Measurements from ENCODE around the gene IGF2.
A peak's percentile ranks its signal among the peaks of the same experiment; 100 is the strongest.

Gene IGF2

DNA sequence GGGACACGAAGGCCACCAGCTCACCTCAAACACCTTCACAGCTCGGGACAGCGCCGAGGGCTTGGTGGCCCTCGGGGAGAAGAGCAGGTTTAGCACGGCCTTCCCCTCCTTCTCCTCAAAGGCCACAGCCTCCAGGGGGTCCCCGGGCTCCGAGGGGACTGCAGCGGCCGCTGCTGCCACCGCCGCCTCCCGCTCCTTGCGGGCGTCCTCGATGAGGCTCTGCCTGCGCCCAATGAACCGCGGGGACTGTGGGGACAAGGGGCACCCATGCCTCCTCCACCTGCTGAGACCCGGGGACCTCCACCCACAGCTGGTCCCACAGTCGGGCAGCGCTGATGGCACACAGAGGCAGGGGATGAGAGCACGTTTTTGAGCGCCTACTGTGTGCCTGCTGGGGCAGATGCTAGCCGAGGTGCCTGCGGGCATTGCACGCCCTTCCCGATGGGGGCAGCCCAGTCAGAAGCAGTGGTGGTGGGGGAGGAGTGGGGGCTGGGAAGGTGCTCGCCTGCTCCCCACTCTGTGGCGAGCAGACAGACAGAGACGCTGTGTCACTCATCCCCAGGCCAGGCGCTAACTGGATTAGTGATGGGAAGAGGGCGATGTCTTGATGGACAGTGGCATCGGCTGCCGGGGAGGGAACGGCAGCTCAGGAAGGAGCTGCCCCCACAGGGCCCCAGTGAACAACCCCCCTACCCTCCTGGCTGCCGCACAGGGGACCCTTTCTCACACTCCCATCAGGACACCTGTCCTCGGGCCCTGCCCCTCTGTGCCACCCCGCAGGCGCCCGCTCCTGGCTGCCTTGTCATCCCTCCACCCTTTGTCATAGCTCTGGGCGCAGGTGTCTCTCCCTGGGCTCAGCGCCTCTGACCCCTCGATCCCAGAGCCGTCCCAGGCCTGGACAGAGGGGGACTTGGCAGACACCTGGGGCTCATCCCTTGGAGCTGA, 30.7 kb upstream of the IGF2 start:
- no peak for DNase-seq (ENCODE audit: low read depth, low spot score)

DNA sequence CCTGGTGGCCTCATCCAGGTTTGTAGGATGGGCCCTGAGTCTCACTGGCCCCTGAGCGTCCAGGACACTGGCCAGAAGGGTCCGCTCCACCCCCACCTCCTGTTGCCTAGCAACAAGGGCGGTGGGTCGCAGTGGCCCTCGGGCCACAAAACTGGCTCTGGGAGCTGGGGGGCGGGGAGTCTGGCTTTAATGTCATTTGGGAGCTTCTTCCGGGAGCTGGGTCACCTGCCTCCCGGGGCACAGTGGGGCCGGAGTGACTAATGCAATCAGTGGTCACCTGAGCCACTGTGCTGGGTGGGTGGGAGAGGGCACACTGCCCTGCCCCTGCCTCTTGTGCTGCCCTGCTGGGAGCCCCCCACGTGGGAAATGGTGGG, 29.8 kb upstream of the IGF2 start:
- DNase-seq (ENCODE audit: low read depth, low spot score) = no peak

DNA sequence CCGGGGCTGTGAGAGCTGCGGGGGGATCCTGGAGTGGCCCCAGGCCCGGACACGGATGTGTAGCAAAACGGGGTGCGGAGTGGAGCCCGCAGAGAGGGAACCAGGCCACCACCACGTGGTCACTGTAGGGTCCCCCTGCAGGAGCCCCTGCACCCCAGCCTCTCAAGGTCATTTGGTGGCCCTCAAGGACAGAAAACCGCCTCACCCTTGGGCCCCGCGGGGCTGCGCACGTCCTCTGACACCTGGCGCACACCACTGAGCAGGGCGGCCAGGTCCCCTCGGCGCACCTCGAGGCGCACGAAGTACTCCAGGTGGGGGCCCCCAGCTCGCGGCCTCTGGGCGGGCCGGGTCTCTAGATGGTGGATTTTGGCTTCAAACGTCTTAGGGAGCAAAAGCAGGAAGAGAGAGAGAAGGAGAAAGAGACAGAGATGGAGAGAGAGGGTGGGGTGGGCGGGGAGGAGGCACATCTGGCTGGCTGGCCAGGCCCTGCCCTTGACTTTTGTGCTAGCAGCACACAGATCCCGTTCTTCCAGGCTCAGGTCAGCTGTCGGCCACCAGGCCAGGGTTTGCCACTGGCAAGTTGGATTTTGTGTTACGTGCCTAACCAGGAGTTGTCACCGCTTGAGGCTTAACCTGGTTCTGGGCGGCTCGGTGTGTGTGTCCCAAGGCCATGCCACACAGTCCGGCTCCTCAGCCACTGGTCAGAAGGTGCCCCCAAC, 29.3 kb upstream of the IGF2 start:
- DNase-seq (ENCODE audit: low read depth, low spot score) = no peak

DNA sequence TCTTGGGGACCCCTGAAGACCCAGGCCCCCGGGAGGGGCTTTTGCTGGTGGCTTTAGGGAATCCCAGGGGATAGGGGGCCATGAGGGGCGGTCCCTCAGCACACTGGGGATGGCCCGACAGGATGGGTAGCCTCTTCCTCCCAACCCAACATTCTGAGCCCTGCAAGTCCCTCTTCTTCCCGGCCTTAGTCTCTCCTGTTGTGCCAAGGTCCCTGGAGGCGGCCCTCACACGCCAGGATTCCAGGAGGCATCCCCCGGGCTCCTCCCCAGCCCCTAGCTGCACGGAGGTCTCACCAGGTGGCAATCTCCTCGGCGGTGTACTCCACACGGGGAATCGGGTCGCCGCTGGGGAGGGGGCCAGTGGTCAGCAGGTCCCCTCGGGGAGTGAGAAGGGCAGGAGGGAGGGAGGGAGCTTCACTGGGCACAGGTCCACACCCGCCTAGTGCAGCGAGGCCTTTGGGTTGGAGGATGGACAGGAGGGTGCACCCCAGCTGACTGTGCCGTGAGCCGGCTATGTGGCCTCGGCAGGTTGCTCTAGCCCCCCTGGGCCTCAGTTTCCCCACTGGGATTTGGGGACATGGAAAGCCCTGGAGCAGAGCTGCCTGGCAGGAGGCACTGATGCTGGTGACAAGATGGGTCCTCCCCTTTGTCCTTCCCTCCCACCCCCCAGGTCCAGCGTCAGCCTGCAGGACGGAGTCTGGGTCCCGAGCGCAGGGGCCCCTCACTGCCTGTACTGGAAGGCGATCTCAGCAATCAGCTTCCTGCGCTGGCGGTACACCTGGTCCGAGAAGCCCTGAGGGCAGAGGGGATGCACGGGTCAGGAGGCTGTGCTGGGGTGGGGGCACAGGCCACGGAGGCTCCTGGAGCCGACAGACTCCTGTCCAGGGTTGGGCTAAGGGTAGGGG, 28.2 kb upstream of the IGF2 start:
- no peak for DNase-seq (ENCODE audit: low read depth, low spot score)

DNA sequence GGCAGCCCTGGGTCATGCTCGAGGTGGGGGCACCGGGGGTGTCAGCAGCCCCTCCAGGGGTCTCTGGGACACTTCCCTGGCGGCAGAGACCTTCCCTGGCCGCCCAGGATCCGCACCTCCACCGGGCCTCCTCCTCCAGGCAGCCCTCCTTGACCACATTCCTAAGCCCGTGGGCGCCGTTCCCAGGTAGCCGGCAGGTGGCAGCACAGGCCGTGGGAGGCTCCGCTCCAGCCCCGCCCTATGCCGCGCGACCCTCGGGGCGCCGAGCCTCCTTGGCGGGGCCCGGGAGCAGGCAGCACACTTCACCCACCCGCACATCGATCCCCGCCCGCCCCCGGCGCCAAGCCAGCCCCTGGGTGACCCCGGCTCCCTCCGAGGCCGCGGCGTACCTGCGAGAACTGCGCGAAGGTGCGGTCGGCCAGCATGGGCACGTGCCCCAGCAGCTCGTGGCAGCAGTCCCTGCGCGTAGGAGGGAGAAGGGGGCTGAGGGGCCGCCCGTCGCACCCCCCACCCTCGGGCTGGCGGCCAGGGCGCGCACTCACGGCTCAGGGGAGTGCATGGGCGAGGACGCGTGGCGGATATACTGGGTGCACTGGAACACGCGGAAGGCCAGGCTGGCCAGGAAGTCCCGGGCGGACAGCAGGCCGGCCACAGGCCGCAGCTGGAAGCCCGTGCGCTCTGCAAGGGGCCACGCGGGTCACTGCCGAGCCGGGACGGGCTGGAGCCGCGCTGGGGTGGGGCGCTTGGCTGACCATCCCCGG, 27.1 kb upstream of the IGF2 start:
- no peak for DNase-seq (ENCODE audit: low read depth, low spot score)

DNA sequence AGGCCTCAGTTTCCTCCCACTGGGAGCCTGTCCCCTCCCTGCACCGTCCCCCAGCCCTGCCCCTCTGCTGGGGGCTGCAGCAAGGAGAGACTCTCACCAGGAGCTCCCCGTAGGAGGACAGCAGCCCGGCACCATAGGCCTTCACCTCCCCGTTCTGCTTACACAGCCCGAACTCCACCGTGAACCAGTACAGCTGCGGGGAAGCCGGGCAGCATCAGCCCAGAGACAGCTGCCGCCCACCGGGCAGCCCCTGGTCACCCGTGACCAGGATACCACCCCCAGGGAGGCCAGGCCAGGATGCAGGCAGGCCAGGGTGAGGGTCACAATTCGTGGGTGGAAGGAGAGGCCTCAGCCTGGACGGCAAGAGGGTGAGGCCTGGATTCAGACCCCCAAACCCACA, 26.4 kb upstream of the IGF2 start:
- no peak for DNase-seq (ENCODE audit: low read depth, low spot score)

DNA sequence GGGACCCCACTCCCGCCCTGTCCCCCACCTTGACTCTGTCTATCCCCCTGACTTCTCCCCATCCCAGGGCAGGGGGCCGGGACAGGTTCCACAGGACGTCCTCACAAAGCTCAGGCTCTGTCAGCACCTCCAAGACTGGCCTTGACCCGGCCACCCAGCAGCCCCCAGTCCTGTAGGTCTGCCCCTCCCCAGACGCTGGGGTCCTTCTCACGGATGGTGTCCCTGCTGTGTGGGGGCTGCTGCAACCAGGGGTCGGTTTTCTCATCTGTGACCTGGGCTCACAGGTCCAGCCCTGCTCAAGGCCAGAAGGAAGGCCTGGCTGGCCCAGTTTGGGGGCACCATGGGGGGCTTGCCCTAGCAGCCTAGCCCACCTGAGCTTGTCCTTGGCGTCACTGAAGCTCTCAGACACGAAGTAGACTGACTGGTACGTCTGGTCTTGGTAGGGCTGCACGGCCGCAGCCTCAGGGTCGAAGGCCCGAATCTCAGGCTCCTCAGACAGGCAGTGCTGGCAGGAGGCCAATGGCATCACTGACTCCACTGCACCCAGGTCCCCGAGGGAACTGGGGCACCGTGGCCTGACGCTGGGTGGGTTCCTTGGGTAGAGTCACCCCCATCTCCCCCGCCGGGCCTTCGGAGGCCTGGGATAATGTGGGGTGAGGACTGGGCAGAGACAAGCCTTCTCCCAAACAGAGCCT, 25.8 kb upstream of the IGF2 start:
- DNase-seq (ENCODE audit: low read depth, low spot score) = no peak

DNA sequence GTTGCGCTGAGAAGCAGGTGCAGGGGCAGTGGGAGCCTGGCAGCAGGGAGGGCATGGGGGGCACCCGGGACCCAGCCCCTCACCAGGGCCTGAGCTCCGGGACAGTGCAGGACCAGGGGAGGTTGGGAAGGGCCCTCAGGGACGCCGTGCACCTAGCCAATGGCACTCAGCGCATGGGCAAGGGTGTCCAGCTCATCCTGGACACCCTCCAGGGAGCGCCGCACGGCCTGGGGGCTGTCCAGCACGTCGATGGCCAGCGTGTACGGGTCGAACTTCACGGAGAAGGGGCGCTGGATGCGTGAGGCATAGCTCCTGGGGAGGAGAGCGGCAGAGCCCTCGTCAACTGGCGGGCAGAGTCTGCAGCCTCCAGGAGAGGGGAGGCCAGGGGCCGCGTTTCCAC, 24.9 kb upstream of the IGF2 start:
- DNase-seq (ENCODE audit: low read depth, low spot score) = no peak

DNA sequence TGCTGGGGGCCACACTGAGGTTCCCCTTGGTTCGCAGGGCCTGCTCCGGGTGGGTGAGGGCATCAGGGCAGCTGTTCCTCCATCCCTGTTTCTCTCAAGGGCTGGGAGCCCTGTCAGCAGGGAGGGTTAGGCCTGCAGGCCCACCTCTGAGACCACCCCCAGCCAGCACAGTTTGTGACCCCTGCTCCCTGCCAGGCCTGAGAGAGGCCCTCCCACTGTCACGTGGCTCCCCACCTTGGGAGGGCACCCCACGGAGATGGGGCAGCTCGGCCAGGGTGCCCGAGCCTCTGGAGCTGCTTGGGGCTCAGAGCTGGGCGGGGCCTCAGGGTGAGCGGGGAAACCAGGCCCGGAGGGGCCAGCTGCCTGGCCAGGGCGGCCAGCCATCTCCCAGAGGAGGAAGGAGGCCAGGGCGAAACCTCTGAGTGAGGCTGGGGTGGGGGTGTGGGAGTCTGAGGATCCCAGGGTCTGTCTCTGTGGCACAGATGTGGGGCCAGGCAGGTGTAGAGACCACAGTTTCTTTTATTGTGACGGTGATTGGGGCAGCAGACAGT, 24.3 kb upstream of the IGF2 start:
- no peak for DNase-seq (ENCODE audit: low read depth, low spot score)

DNA sequence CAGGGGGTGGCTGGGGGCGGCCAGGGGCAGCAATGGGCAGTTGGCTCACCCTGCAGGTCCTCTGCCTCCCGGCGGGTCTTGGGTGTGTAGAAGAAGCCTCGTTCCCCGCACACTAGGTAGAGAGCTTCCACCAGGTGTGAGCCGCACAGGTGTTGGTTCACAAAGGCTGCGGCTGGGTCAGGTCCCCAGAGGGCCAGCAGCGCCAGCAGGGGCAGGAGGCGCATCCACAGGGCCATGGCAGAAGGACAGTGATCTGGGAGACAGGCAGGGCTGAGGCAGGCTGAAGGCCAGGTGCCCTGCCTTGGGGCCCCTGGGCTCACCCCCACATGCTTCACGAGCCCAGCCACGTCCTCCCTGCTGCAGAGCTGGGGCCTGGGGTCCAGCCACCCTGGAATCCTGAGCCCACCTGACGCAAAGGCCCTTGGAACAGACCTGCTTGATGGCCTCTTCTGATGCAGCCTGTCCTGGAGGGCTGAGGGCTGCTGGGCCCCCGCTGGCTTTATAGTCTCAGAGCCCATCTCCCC, 21.6 kb upstream of the IGF2 start, which contains the start of gene INS:
TSS of gene INS (minus strand) at position 474 of the 524 bp plus-strand sequence. CDS start at position 236, 238 bp downstream.
- no peak for DNase-seq (ENCODE audit: low read depth, low spot score)

DNA sequence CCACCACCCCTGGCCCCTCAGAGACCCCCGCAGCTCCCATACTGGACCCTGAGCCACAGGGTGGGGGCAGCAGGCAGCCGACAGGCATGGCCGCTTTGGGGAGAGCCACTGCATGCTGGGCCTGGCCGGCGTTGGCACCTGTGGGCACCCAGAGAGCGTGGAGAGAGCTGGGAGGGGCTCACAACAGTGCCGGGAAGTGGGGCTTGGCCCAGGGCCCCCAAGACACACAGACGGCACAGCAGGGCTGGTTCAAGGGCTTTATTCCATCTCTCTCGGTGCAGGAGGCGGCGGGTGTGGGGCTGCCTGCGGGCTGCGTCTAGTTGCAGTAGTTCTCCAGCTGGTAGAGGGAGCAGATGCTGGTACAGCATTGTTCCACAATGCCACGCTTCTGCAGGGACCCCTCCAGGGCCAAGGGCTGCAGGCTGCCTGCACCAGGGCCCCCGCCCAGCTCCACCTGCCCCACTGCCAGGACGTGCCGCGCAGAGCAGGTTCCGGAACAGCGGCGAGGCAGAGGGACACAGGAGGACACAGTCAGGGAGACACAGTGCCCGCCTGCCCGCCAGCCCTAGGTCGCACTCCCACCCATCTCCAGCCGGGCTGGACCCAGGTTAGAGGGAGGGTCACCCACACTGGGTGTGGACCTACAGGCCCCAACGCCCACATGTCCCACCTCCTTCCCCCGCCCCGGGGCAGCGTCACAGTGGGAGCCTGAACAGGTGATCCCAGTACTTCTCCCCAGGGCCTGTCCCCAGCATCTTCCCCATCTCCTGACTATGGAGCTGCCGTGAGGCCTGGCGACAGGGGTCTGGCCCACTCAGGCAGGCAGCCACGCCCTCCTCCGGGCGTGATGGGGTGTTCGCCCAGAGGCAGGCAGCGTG, 20.6 kb upstream of the IGF2 start:
- no peak for DNase-seq (ENCODE audit: low read depth, low spot score)

DNA sequence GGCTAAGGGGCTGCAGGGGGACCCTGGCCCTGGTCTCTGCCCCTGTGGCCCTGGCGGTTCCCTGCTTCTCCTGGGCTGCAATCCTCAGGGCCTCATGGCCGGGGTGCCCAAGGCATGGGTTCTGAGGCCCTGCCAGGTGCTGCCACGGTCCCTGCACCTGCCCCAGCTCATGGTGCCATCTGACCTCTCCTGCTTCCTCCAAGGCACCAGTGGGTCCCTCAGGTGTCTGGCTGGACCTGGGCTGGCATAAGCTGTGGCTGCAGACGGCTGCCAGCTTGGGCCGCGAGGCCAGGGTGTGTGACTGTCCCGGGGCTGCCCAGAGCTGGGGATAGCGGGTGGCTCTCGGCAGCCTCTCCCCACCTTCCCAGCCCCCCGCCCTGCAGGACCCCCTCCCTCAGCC, 19.8 kb upstream of the IGF2 start:
- DNase-seq (ENCODE audit: low read depth, low spot score) = no peak

DNA sequence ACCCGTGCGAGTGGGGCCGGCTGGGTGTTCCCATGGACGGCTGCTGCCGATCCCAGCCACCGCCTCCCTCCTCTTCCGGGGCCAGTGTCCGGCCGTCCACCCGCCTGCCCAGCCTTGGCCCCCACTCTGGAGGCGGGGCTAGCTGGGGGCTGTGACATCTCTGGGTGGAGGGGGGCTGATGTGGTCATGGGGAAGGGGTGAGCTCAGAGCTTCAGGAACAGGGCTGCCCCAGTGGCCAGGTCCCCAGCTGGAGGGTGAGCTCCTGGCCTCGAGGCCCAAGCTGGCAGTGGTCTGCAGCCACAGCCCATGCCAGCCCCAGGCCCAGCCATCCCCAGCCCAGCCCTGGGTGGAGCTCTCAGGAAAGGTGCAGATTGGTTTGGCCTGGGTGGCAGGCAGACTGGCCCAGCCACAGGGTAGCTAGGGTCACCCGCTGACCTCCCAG, 19.1 kb upstream of the IGF2 start:
- DNase-seq (ENCODE audit: low read depth, low spot score) = no peak

DNA sequence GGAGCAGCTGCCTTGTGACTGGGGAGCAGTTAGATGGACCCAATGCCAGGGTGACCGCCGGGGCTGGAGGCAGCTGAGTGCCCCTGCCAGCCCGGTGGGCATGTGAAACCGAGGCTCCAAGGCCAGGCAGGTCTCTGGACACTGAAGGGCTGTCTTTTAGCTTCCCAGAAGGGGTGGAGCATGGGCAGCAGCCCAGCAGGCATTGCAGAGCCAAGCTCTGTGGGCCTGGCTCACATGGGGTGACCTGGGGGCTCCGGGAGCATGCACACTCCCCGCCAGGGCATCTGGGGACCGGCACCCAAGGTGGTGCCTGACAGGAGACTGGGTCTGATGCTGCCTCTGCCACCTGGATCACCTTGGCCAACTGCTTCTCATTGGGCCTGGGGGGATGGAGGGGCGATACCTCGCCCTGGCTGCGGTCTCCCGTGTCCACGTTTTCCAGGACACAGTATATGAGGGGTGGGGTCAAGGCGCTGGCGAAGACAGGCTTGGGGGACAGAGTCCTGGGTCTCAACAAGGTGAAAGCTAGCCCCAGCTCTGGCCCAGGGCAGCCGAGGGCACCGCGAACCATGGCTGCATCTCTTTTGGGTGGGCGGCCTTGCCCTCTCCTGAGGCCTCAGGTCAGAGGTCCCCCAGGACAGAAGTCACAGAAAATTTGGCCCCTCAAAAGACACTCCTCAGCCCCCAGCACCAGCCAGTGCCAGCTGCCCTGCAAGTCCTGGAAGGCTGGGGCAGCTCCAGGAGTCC, 18.3 kb upstream of the IGF2 start:
- no peak for DNase-seq (ENCODE audit: low read depth, low spot score)

DNA sequence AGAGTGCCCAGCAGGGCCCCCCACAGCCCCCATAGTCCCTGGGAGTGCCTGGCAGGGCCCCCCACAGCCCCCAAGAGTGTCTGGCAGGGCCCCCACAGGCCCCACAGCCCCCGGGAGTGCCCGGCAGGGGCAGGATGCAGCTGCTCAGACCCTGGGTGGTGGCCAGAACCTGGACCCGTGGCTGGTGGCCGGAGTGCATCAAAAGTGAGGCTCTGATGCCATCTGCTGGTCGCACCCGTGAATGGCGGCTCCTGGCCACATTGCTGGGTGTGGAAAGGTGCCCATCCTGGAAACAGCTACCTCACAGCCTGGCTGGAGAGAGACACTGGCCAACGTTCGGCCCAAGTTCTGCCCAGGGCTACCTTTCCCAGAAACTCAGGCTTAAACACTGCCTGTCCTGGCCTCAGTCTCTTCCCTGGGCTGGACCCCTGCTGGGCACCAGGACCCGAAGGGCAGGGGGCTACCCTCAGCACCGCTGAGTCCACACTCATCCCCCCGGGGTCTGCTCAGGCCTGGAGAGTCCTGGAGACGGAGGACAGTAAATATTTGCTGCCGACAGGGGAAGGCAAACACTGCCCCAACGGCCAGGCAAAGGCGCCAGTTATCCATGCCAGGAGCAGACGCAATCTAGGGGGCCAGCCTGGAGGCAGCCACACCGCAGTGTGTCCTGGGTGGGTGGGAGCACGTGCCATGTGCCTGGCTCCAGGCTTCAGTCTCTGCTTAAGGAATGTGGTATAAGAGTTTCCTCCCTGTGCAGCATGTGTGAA, 17.4 kb upstream of the IGF2 start:
- DNase-seq (ENCODE audit: low read depth, low spot score) = peak; percentile 84

DNA sequence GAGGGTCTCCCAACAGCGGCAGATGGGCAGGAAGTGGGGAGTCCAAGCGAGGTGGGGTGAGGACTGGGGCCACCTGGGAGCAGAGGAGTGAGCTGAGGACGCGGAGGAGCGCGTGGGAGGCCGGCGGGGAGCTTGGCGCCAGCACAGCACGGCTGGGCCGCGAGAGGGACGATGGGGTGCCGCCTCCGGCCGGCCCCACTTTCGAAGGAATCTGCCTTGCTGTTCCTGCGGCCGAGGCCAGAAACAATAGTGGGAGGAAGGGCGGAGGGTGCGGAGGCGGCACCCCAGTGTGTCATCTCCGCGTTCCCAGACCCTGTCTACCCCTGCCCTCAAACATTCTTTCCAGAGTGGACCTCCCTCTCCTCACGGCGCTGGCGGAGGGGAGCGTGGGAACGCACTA, 16.3 kb upstream of the IGF2 start:
- DNase-seq (ENCODE audit: low read depth, low spot score) = no peak

DNA sequence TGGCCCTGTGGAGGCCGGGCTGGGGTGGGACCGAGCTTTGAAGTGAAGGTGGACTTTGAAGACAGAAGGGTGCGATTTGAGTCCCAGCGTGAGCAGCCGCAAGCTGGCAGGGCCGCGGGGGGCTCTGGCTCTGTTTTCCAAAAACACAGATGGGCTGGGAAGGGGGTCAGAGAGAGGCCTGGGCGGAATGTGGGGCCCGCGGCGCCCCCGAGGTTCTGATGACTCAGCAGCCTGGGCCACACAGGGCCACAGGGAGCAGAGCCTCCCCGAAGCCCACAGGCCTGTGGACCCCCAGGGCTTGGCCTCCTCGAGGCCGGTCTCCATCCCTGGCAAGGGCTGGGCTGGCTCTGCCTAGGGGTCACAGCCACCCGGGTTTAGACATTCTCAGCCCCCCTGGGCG, 15.7 kb upstream of the IGF2 start:
- DNase-seq (ENCODE audit: low read depth, low spot score) = no peak
